PFSK-1 (cell line): Measurements from ENCODE around the gene PYROXD2. TPM values are rescaled to one million over a fixed set of nuclear protein-coding genes. Genes with fewer than 3 reads are reported as not detected.
A peak's percentile ranks its signal among the peaks of the same experiment; 100 is the strongest.

Source experiments
- FOXP2 ChIP-seq: optimal IDR thresholded peaks from 2 replicates; pipeline ENCODE3; 2011; ENCODE audit warnings: borderline replicate concordance, control low read depth, inconsistent platforms; ENCODE audit not compliant: insufficient read depth; ENCODE audit errors: extremely low read length, extremely low read depth
- POLR2AphosphoS5 ChIP-seq: IDR thresholded peaks from 2 replicates; pipeline ENCODE4 v1.6.1; 2012; ENCODE audit warnings: low read depth, mild to moderate bottlenecking, control low read depth, low read length, moderate library complexity
- SIN3A ChIP-seq: IDR thresholded peaks from 2 replicates; pipeline ENCODE4 v1.6.1; 2012; ENCODE audit warnings: mild to moderate bottlenecking, low read length, moderate library complexity, borderline replicate concordance; ENCODE audit not compliant: insufficient read depth
- TAF1 ChIP-seq: IDR thresholded peaks from 2 replicates; pipeline ENCODE4 v1.6.1; 2012; ENCODE audit warnings: low read length, control low read depth, borderline replicate concordance; ENCODE audit not compliant: insufficient read depth
- polyA plus RNA-seq: library from polyadenylated mRNA; unstranded; fragments of >200 nt; gene quantifications from one replicate; pipeline ENCODE4 v1.2.1, GENCODE V29; 2012; ENCODE audit warnings: low read depth, missing spikeins; ENCODE audit not compliant: insufficient read length
- TF ChIP-seq, protein P1 (sequence below), 2 experiments: IDR thresholded peaks; 2 replicates each; pipeline versions ENCODE4 v1.6.1 to v1.8.0; 2011 to 2012; ENCODE audit warnings: low read depth in 2 of 2, low read length in 2 of 2, control low read depth in 1 of 2, inconsistent platforms in 1 of 2, mild to moderate bottlenecking in 1 of 2, moderate library complexity in 1 of 2; ENCODE audit not compliant: insufficient read depth in 1 of 2

Gene PYROXD2
- 11.0 TPM for polyA plus RNA-seq

DNA sequence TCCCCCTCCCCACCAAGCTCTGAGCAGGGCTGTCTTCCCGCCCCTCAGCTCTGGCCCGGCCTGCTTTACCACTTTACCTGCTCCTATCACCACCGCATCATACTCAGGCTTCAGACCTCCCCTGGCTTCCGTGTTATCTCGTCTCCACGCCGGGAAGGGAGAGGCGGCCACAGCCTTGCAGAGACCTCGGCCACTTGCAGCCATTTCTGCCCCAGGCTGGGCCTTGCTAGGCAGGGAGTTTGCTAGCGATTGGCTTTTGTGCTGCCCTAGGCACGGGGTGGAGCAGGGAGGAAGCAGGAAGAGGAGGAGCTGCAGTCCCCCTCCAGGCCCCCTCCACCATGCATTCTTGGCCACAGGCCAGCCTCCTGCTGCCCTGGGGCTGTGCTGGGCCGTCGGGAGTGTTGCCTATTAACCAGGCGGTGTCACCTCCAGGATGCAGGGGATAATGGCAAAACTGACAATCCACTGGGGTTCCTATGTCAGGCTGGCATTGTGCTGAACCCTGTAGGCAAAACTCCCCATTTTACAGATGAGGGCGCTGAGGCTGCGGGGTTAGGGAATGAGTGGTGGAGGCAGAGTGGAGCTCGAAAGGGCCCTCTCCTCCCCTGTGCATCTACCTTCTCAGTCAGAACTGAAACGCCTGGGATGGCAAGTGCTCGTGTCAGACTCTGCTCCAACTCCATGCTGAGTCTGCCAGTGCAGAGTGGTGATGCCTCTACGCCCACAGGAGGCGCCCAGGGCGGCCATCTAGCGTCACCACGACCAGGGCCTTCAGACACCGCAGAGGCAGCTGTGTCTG lies at the start of gene PYROXD2:
TSS of gene PYROXD2 (minus strand) at position 251 of the 799 bp plus-strand sequence. CDS start at position 204, 47 bp downstream.
- peak; percentile 99 for TF ChIP-seq POLR2AphosphoS5
- TF ChIP-seq TAF1 = peak; percentile 69; the same call in 1 of the 2 replicates
- TF ChIP-seq FOXP2 = peak; percentile 94
- TF ChIP-seq, protein P1, sequence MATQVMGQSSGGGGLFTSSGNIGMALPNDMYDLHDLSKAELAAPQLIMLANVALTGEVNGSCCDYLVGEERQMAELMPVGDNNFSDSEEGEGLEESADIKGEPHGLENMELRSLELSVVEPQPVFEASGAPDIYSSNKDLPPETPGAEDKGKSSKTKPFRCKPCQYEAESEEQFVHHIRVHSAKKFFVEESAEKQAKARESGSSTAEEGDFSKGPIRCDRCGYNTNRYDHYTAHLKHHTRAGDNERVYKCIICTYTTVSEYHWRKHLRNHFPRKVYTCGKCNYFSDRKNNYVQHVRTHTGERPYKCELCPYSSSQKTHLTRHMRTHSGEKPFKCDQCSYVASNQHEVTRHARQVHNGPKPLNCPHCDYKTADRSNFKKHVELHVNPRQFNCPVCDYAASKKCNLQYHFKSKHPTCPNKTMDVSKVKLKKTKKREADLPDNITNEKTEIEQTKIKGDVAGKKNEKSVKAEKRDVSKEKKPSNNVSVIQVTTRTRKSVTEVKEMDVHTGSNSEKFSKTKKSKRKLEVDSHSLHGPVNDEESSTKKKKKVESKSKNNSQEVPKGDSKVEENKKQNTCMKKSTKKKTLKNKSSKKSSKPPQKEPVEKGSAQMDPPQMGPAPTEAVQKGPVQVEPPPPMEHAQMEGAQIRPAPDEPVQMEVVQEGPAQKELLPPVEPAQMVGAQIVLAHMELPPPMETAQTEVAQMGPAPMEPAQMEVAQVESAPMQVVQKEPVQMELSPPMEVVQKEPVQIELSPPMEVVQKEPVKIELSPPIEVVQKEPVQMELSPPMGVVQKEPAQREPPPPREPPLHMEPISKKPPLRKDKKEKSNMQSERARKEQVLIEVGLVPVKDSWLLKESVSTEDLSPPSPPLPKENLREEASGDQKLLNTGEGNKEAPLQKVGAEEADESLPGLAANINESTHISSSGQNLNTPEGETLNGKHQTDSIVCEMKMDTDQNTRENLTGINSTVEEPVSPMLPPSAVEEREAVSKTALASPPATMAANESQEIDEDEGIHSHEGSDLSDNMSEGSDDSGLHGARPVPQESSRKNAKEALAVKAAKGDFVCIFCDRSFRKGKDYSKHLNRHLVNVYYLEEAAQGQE (IDR thresholded peaks at IDR 0.05; ENCODE audit: insufficient read depth in 1 of 2, low read depth in 2 of 2, low read length in 2 of 2) = 0 out of 4 replicates have a peak, but pooled peaks have one; percentile 37 to 44
- TF ChIP-seq SIN3A = 0 out of 2 replicates have a peak, but pooled peaks have one; percentile 65

DNA sequence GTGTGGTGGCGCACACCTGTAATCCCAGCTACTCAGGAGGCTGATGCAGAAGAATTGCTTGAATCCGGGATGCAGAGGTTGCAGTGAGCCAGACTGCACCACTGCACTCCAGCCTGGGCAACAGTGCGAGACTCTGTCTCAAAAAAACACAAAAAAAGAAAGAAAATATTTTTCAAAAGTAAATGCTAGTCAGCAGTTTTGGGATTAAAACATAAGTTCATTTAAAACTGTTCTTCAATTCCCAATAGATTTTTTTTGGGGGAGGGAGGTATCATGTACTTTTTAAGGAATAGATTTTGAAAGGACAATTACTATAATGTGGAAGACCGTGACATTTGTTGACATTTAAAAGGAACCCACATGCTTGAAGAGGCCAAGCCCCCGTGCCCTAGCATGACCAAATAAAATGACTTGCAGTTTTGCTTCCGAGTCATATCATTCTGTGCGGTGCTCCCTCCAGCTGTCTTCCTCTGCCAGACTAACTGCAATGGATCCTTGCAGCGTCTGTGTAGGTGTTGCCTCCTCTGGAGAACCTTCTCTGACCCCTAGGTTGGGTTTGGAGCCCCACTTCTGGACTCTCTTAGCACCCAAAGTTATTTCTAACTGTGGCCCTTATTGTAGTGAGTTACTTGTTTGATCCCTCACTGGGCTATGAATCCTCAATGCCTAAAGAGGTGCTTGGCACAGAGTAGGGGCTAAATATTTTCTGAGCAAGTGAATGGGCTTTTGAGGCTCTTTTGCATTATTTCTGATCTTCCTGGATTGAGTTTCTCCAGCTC lies 49.2 kb upstream of the PYROXD2 start:
- TF ChIP-seq POLR2AphosphoS5 = no peak
- no peak for TF ChIP-seq TAF1
- no peak for TF ChIP-seq SIN3A
- TF ChIP-seq, protein P1 (IDR thresholded peaks at IDR 0.05; ENCODE audit: insufficient read depth in 1 of 2, low read depth in 2 of 2, low read length in 2 of 2) = no peak
- TF ChIP-seq FOXP2 = no peak

DNA sequence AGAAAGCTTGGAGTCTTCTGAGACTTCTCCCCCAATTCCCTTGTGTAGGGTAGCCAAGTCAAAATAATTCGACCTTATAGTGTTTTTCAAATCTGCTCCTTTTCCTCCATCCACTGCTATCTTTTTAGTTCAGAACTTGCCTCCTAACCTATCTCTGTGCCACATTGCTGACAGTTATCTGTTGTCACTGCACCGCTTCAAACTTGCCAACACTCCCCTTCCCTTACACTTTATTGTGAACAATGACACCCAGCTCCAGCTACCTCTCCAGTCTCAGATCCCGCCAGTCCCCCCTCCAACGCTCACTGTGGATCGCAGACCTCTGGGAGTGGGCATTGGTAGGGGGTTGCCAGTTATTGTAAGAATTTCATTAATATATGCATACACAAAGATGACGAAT lies 48.0 kb upstream of the PYROXD2 start:
- TF ChIP-seq, protein P1 (IDR thresholded peaks at IDR 0.05; ENCODE audit: insufficient read depth in 1 of 2, low read depth in 2 of 2, low read length in 2 of 2) = no peak
- TF ChIP-seq FOXP2 (no peak), TAF1 (no peak), POLR2AphosphoS5 (no peak)

DNA sequence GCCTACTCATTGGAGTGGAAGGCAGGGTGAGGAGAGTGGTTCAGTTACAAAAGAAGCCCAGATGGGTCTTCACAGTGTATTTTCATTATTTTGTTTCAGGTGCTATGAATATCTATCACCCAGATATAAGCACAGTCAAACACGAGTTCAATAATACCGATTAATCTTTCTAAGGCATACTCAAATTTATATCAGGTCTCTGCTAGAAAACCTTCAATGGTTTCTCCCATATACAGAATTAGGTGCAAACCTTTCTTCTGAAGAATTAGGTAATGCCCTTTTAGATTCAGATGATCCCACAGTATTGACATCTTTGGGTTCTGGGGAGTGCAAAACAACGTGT lies 46.5 kb upstream of the PYROXD2 start:
- TF ChIP-seq TAF1 = no peak
- TF ChIP-seq SIN3A = no peak
- no peak for TF ChIP-seq POLR2AphosphoS5
- TF ChIP-seq, protein P1 (IDR thresholded peaks at IDR 0.05; ENCODE audit: insufficient read depth in 1 of 2, low read depth in 2 of 2, low read length in 2 of 2) = no peak
- no peak for TF ChIP-seq FOXP2
